Activated T-cell treated with anti-CD3 and anti-CD28 coated beads for 1 hour (primary cell): ENCODE results near the gene DAAM2.
A peak's percentile ranks its signal among the peaks of the same experiment; 100 is the strongest.

Experiments
- DNase-seq: peaks from one replicate; pipeline ENCODE4 v3.0.0-alpha.2; 2020; ENCODE audit warnings: low read depth

DAAM2 gene

DNA sequence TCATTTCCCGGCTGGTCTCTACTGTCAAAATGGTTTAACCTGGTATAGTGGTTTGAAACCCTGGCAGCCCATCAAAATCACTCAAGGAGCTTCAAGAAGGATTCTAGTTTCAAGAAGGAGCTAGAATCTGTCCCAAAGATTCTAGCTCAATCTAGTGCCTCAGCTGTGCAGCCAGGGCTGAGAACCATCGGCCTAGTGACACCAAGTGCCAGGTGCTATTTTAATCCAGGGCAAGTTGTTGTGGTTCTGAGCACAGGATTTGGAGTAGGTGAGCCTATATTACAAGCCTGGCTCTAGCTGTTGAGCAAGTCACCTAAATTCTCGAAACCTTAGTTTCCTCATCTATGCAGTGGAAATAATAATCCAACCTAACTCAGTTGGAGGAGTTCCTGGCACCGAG, 138.4 kb downstream of the DAAM2 start:
- no peak for DNase-seq

DNA sequence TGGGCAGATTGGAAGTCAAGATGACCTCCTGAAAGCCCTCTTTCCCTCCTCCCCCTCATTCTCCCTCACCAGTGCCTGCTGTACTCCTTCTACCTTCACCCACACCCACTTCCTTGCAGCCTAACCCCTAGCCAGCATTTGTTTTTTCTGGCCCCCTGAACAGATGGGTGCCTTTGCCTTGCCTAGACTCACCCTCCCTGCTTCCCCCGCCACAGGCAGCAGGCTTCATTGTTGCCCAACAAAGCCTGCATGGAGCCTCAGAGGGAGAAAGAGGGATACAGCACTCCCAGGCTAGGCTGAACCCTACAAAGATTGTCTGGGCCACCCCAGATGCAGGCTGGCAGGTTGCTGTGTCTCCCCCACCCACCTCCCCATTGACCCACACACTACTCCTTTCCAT, 139.4 kb downstream of the DAAM2 start:
- no peak for DNase-seq

DNA sequence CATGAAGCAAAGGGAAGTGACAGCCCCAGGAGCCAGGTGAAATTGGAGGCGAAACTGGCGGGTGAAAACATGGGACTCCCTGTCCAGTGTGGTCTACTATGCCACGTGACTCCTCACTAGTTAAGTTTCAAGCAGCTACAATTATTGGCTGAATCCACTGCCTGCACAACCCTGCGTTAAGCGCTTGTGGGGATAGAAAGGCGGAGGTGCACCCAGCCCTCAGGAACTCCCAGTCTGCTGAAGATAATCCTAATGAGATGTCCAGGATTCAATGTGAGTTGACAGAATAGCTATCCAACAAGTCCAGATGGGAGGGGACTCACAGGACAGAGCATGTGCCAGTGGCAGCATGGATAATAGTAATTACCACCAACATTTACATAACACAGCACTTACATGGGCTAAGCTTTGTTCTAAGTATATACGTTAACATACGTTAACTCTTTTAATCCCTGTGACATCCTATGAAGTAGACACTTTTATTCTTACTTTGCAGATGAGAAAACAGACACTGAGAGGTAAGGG, 140.3 kb downstream of the DAAM2 start:
- no peak for DNase-seq

DNA sequence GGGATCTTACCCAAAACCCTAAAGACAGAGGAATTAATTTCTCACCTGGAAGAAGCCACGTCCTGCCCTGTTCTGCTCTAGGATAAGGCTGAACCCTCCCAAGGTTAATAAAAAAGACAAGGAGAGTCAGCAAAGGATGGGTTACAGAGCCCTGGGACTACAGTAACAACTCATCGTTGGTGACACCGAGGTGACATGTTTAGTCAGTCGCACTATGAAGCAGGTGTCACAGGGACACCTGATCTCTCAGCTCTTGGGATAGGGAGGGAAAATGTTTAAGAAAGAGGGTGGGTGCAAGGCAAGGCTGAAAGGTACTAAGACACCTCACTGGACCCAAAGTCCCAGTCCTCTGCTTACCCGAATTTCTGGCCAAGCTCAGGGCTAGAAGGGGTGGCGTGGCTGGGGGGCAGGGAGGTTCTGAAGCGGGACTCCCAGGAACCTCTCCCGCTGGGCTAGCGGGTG, 141.5 kb downstream of the DAAM2 start:
- DNase-seq, result no peak

DNA sequence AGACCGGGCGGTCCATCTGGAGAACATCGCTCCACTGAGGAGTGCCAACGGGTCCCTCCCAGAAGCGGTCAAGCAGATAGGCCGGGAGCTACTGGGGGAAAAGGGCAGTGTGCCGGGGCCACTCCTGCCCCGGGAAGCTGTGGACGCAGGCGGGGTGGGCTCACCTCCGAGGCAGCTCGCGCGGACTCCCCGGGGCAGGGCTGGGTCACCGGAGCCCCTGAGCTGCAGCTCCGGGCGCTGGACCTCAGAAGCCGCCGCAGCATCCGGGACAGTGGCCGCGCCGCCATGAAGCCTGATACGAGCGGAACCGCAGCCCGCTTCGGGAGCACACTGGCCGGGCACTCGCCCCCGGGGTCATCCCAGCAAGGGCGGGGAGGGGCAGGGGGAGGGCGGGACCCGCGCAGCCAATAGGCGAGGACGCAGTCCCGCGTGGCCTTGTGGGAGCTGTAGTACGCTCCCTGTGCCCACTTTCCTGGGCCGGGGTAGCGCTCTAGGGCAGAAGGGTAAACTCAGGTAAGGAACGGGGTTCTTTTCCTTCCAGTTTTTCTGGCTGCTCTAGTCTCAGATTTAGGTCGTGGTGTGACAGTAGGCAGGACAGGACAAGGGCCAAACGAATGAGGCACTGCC, 142.1 kb downstream of the DAAM2 start, which contains the start of gene MOCS1:
TSS of gene MOCS1 (minus strand) at position 332 of the 627 bp plus-strand sequence. CDS start at position 287, 45 bp downstream.
- peak; percentile 8 for DNase-seq

DNA sequence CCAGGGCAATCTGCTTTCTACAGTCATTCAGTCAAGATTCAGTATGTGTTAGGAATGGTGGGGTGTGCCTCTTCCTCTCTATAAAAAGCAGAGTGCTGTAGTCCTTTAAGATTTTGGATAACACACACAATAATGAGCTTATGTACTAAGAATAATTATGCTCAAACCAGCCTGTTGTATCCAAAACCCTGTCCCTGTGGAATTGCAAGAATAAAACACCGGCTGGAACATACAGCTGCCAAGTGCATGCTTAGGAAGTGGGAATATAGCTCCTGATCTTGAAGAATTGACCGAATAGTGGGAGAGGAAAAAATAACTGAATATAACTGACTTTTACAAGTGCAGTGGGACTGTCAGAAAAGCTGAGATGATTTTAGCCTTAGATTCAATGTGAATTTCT, 143.1 kb downstream of the DAAM2 start:
- no peak for DNase-seq

DNA sequence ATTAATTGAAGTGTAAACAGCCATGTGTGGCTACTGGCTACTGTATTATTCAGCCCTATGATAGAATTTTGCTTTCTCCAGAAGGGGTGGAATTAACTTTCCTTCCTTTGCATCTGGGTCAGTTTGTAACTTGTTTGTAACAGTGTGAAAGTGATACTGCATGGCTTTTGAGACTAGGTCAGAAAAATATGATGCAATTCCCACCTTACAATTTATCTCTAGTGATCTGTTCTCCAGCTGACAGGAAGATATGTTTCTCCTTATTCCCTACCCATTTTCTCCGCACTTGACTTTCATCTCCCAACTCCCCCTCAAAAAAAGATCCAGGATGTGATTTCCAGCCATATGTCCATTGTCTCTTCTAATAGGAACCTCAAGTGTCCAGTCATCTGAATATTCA, 144.7 kb downstream of the DAAM2 start:
- no peak for DNase-seq

DNA sequence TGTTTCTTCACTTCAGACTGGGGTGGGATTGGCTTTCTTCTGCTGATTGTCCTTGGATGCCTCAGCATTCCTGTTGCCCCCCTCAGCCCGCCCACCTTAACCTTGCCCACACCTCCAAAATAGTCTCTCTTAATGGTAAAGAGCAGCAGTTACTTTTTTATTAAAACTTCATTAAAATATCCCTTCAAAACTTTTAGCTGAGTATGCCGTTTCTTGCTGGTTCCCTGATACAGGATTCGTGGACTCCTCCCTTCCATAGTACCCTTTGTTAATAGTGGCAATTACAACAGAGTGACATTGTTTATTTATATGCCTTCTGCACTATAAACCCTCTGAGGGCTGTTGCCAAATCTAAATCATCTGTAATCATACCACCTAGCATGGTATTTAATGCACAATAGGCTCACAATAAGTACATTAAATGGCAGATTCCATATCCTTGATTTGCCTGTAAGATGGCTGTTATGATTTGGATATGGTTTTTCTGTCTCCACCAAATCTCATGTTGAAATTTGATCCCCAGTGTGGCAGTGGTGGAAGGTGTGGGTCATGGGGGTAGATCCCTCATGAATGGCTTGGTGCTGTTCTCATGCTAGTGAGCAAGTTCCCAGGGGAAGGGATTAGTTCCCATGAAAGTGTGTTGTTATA, 145.6 kb downstream of the DAAM2 start:
- DNase-seq, result no peak

DNA sequence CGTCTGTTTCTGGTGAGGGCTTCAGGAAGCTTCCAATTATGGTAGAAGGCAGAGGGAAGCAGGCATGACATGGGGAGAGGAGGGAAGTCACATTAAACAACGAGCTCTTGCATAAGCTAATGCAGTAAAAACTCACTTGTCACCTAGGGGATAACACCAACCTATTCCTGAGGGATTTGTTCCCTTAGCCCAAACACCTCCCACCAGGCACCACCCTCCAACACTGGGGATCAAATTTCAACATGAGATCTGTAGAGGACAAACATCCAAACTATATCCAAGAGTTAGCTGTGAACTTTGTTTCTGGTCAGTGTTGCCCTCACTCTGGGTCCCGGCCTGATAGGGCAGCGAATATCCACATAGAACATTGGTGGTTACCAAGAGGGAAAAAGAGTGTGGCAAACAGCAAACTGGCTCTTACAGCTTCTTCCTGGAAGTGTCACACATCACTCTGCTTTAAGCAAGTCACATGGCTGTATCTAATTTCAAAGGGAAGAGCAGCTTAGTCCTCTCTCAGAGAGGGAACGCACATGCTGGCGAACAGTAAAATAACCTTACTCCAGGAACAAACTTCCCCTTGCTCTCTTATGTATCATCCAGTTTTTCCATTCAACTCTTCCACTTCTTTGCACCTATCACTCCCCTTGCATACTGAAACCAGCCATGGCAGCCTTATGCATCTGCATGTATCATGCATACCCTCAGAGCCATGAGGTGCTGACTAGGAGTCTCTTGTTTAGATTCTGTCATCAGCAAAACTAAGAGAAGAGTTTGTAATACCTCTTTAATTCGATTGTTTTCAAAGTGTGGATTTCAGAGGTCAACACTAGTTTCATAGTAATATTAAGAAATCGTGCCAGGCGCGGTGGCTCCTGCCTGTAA, 146.8 kb downstream of the DAAM2 start:
- DNase-seq, result no peak

DNA sequence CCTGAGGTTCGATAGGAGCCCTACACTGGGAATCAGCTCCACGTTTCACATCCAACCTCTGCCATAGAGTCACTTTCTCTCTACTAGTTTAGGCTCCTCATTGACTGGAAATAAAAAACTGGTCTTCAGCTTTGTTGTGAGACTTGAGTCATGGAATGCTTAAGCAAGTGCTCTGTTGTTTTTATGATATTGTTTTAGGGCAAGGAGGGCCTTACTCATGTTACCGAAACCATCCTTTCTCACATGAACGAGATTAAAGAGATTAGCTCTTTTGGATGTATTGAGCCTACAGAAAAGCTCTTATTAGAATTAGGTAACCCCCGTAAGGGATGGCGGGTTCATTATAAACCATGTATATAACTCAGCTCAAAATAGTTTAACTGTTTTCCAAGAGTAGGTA, 149.0 kb downstream of the DAAM2 start:
- no peak for DNase-seq

DNA sequence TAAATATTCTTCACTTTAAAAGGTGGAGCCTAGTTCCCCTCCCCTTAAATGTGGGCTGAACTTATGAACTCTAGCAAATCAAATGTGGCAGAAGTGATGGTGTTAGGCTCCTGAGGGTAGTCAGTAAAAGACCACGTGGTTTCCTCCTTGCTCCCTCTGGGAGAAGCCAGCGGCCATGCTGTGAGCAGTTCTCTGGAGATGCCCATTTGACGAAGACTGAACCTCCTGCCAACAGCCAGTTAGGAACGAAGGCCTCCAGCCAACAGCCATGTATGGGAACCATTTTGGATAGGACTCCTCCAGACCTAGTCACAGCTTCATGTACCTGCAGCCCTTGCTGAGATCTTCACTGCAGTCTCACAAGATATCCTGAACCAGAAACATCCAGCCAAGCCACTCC, 149.6 kb downstream of the DAAM2 start:
- no peak for DNase-seq

DNA sequence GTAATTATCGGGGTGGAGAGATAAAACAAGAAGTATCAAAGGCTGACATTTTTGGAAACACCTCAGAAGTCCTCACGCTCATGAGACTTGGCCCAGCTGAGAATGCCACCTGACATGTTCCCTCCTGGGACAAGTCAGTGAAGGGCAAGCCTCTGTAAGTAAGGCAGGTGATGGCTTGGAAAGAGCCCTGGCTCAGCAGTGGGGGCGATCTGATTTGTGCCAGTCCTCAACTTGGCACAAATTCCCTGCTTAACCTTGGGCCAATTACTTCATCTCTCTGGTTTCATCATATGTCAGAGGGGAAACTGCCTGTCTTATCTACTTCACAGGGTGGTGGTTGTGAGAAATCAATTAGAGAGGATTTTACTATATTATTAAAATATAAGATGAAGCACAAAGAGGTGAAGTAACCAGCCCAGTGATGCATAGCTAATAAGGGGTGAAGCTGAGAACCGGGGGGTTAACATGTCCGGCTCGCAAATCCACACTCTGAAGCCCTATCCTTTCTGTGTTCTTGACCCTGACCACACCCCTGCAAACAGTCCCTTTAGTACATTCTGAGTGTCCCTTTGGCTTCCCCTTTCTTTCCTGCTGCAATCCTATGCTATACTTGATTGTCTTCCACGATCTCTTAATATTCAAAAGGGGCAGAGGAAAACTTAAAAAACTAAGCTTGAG, 150.9 kb downstream of the DAAM2 start:
- DNase-seq, result no peak

DNA sequence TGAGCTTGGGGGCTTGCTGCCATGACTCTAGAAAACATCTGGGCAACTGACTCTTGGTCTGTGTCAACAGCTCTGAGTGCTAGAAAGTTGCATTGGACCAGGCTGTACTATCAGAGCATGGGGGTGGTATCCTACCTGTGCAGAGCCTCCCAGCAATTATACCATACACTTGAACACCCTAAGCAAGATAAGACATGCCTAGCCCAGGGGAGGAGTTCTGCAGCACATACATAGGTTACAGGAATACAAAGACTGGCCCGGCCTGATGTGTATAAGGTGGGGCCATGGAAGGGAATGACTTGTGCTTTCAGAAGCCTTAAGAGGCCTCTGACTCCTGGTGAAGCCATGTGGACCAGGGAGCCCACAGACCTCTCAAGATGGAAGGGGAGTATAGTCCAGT, 153.4 kb downstream of the DAAM2 start:
- DNase-seq, result no peak

DNA sequence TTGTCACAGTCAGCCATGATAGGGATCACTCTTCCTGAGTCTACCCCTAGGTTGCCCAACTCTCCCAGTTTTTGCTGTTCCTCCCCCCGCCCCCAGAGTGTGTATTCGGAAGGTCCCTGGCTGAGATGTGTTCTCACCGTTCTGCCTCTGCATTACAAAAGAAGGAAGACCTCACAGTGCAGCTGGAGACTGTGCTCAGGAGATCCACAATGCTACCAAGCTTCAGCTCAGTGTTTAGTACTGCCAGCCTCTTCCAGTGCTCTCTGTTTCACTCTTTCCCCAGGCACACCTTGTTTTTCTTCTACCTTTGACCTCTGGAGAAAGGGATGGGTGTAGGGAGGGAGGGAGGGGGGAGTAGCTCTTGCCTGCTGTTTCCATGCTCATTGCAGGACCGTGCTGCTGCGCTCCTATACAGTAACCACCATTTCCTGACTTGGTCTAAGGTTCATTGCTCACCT, 155.5 kb downstream of the DAAM2 start:
- no peak for DNase-seq

DNA sequence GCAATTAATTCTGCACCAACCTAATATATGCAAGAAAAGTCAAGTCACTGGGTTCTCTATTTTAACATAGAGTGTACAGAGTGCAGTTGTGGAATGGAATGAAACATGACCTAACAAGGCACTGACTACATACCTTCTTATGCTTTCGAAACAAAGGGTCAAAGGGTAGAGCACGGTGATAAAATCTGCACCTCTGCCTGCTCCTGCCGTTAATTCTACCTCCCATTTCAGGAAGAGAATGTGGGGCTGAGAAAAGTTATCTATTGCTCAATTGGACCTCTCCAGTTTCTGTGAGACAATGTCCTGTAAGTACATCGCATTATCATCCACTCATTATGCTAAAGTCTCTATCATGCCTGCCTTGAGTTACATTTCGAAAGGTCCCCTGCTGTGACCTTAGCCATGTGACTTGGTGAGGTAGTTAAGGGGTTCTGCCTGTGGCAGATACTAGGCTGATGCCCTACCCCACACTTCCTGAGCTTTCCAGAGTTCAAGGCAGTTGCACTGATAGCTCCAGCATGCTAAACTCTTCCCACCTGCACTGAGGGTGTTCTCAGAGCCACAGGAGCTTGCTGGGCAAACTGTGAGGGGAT, 156.1 kb downstream of the DAAM2 start:
- DNase-seq, result no peak

DNA sequence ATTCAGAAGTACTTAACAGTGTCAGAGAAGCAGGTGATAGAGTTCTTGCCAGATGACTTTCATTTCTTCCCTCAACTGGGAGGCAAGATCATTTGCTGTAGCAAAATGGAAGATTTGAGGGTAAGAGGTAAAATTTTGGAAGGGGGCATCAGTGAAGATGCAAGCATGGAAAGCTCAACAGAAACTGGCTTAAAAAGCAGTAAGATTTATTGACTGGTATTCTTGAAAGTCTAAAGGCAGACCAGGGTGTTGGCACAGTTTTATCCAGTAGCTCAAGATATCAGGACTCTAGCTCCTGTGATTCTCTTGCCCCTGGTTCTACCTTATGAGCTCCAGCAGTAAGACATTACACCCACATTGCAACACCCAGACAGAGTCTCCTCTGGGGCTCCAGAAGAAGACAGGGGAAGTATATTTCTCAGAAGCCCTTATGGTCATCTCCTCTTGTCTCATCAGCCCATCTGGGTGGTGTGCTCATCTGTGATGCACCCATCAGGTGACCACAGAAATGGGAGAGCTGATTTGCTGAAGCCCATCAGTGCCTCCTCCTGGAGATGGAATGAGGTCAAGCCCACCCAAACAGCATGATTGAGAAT, 158.0 kb downstream of the DAAM2 start:
- DNase-seq, result no peak

DNA sequence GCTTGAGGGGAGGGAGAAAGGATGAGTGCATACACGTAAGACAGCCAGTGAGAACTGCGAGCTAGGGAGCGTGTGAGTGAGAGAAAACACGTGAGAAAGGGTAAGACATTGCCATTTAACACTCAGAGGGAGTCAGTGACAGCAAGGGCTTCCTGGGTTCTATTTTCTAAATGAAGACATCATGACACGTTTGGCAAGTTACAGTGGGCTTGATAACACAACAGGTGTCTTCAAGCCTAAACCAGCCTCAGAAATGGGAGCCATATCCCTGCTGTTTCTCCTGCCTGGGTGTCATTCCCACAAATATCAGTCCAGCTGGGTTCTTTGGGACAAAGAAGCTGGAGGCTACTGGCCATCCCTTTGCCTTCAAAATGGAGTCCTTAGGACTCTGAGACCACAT, 159.0 kb downstream of the DAAM2 start:
- DNase-seq, result no peak

DNA sequence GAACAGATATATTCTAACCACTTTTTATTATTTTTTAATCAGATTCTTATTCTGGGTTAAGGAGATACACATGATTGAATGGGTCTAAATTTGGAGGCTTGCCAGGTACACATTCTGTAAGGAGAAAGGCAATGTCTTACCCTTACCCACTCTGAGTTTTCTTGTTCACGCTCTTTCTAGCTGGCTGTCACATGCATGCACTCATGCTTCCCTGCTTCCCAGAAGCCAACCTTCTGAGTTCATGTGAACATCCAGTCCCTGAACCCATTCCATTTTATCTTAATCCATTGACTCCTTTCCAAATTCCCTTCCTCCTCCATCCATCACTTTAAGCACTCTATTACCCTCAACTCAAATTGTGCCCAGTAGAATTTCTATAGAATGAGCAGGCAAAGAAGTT, 159.5 kb downstream of the DAAM2 start:
- no peak for DNase-seq

DNA sequence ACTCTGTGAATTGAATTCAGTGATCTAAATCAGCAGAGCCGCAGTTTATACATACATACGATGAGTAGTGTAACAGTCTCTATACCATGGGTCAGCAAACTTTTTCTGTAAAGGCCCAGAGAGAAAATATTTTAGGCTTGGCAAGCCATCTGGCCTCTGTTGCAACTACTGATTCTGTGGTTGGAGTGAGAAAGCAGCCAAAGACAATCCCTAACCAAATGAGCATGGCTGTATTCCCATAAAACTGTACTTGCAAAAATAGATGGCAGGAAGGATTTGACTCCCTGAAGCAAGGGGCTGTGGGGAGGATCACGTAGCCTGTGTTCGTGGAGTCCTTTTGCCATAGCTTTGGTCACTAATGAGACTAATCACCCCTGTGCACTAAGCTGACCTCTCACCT, 160.0 kb downstream of the DAAM2 start:
- no peak for DNase-seq

DNA sequence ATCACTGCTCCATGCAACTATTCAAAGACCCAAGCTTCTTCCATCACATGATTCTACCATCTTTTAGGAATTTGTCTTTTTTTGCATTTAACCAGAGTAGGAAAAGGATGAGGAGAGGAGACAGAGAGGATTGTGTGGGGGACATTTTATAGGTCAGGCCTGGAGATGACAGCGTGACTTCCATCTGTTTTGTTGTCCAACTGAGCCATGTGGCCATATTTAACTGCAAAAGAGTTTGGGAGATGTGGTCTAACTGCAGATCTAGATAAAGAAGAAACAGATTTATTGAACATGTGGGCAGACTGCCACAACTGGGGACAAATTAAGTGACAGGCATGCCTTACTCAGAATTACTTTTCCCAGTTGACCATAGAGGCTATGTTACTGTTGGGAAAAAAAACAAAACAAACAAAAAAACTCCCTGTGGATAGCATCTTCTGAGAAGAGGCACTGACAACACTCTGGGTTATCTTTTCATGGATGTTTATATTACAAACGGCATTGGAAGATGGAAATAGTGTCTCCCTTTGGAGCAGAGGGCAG, 161.0 kb downstream of the DAAM2 start:
- no peak for DNase-seq
